ENCODE data around the gene C22orf23. TPM values are rescaled to one million over a fixed set of nuclear protein-coding genes. Genes with fewer than 3 reads are reported as not detected.
A peak's percentile ranks its signal among the peaks of the same experiment; 100 is the strongest.

The C22orf23 gene
- total and polyA plus RNA-seq, 12 donors: 0.17 to 1.1 (median 0.50) TPM

- WGBS, 2 donors: 39 to 41% methylated on average over 19 of the region's 19 CpGs
- peak overlapping the region; percentile 78 to 94 (median 86) for H3K27ac ChIP-seq
- intact Hi-C loops (cut with DNase I): loop anchor here in 1 of 10 donors (10.0 kb wide), 1 partner anchor 48 kb away; the partner anchor contains the start of genes C22orf23 and POLR2F
- ATAC-seq (no peak), DNase-seq (no peak)
- H3K4me3 ChIP-seq: peak overlapping the region; percentile 48 to 99 (median 70)
- H3K27me3 ChIP-seq: no peaks in the 10 kb centered on the region
- no peaks in the 10 kb centered on the region for H3K9me3 ChIP-seq
- TF ChIP-seq CTCF (IDR thresholded peaks at IDR 0.05): no peak
- H3K4me1 ChIP-seq: peaks cover 8 to 56% (median 40%) of the 10 kb centered on the region in 9 donors
- H3K36me3 ChIP-seq: peaks cover 0 to 7% (median 0%) of the 10 kb centered on the region in 9 donors
These were observed 46.1 kb downstream of the C22orf23 start for GRCh38 chr22:37907036-37907954.

- H3K9me3 ChIP-seq: no peaks in the 10 kb centered on the region
- H3K4me1 ChIP-seq: peaks cover 8 to 51% (median 34%) of the 10 kb centered on the region in 9 donors
- peak overlapping the region; percentile 48 to 99 (median 70) for H3K4me3 ChIP-seq
- H3K27ac ChIP-seq: peak overlapping the region; percentile 78 to 94 (median 86)
- peak in 3 of 8 donors; percentile 1 to 6 (median 2) for ATAC-seq
- peaks cover 0 to 3% (median 0%) of the 10 kb centered on the region in 9 donors for H3K36me3 ChIP-seq
- intact Hi-C loops (cut with DNase I): loop anchor here in 1 of 10 donors (10.0 kb wide), 1 partner anchor 48 kb away; the partner anchor contains the start of genes C22orf23 and POLR2F
- peak in 1 of 2 donors; percentile 19 for DNase-seq
- no peak for TF ChIP-seq CTCF (IDR thresholded peaks at IDR 0.05)
- 1% methylated on average over 40 to 75 of the region's 75 CpGs for WGBS, 2 donors
- H3K27me3 ChIP-seq: no peaks in the 10 kb centered on the region
These were observed 46.9 kb downstream of the C22orf23 start for GRCh38 chr22:37906364-37907008.

- no peaks in the 10 kb centered on the region for H3K9me3 ChIP-seq
- H3K27ac ChIP-seq: peak within 1 kb of the TSS; percentile 78 to 94 (median 88)
- H3K27me3 ChIP-seq: no peaks in the 10 kb centered on the region
- ATAC-seq: peak; percentile 75 to 91 (median 80)
- peaks cover 0 to 3% (median 0%) of the 10 kb centered on the region in 9 donors for H3K36me3 ChIP-seq
- 5 to 7% methylated on average over 62 to 90 of the region's 90 CpGs for WGBS, 2 donors
- intact Hi-C loops (cut with DNase I): loop anchor here in 1 of 10 donors (10.0 kb wide), 1 partner anchor 49 kb away; the partner anchor contains the start of genes C22orf23 and POLR2F
- peak within 1 kb of the TSS; percentile 49 to 99 (median 70) for H3K4me3 ChIP-seq
- peaks cover 5 to 50% (median 27%) of the 10 kb centered on the region in 9 donors for H3K4me1 ChIP-seq
- peak; percentile 67 to 79 for DNase-seq
- TF ChIP-seq CTCF (IDR thresholded peaks at IDR 0.05): peak in 6 of 9 donors; percentile 5 to 63 (median 32)
These were observed 47.7 kb downstream of the C22orf23 start, which contains the start of gene MICALL1 for GRCh38 chr22:37905534-37906363. Gene MICALL1, plus strand, starts transcription at chr22:37906297. Its CDS starts 126 bp downstream, at chr22:37906423.
